Tibial nerve (tissue), 4 donors: ENCODE results near the gene MMP1. TPM values are rescaled to one million over a fixed set of nuclear protein-coding genes. Genes with fewer than 3 reads are reported as not detected.

Experiments
- DNase-seq, 2 donors: peaks; one replicate each; pipeline ENCODE4 v3.0.0-alpha.2; 2019; ENCODE audit warnings: low spot score in 2 of 2
- H3K27ac ChIP-seq, 4 donors: fragments of 200-600 bp; sonication (generic) in 3 of 4; one replicate each; pipeline ENCODE4 v1.5.1; 2017 to 2019; ENCODE audit warnings: mild to moderate bottlenecking in 1 of 4
- H3K27me3 ChIP-seq, 2 donors: fragments of 200-600 bp; sonication (generic) in 1 of 2; one replicate each; pipeline versions ENCODE4 v1.5.1 to v1.6.0; 2017 to 2019
- H3K36me3 ChIP-seq, 3 donors: fragments of 200-600 bp; sonication (generic); one replicate each; pipeline ENCODE4 v1.5.1; 2018 to 2019
- H3K4me1 ChIP-seq, 4 donors: fragments of 200-600 bp; sonication (generic) in 3 of 4; one replicate each; pipeline ENCODE4 v1.5.1; 2017 to 2019
- H3K4me3 ChIP-seq, 4 donors: fragments of 200-600 bp; sonication (generic) in 3 of 4; one replicate each; pipeline ENCODE4 v1.5.1; 2017 to 2019; ENCODE audit warnings: mild to moderate bottlenecking in 1 of 4, moderate library complexity in 1 of 4
- H3K9me3 ChIP-seq, 4 donors: fragments of 200-600 bp; sonication (generic) in 3 of 4; one replicate each; pipeline ENCODE4 v1.5.1; 2017 to 2019
- EP300 ChIP-seq, 2 donors: sonication (generic); formaldehyde crosslinking; IDR thresholded peaks; one replicate each; pipeline ENCODE4 v1.6.1; 2017; ENCODE audit warnings: antibody characterized with exemption in 2 of 2, mild to moderate bottlenecking in 1 of 2
- POLR2A ChIP-seq, 2 donors: fragments of 450-650 bp; IDR thresholded peaks; one replicate each; pipeline ENCODE4 v1.6.1; 2017; ENCODE audit warnings: antibody characterized with exemption in 2 of 2, mild to moderate bottlenecking in 2 of 2, moderate library complexity in 2 of 2
- WGBS, 2 donors: methylation state at CpG; one replicate each; pipeline ENCODE4 v1.1.5; 2018; 5-methylcytosine and 5-hydroxymethylcytosine counted together
- total RNA-seq, 4 donors: library from RNA; depleted of rRNA; stranded (reverse); fragments of >200 nt; gene quantifications; one replicate each; pipeline ENCODE4 v1.1.0, GENCODE V29; 2016
- TF ChIP-seq, protein P1 (sequence below), 5 experiments: fragments of 200-600 bp in 3 of 5; fragments of 450-650 bp in 2 of 5; sonication (generic) in 3 of 5; IDR thresholded peaks; one replicate each; pipeline ENCODE4 v1.5.1; 2016 to 2019; ENCODE audit warnings: antibody characterized with exemption in 5 of 5, mild to moderate bottlenecking in 3 of 5, moderate library complexity in 2 of 5

The MMP1 gene
- total RNA-seq, 4 donors from 2014 or later = not detected

DNA sequence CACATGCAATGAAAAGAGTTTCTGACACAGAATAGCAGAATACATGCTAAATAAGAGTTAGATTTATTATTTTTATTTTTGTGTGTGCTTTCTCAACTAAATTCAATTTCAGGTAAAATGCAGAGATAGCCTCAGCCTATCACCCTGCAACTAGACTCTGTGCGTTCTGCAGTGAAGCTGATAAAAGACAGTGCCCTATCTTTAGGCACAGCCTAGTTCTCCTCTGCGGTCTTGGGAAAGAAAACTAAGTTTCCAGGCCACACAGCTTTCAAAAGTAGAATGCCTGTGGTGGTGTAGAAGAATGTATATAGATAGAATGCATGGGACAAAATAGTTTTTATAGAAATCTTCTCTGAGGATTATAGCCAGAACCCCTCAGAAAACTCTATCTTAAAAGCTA is 12.0 kb upstream of the MMP1 start:
- H3K4me1 ChIP-seq = no peaks in the 10 kb centered on the region
- H3K27ac ChIP-seq = no peak overlapping the region
- TF ChIP-seq, protein P1, sequence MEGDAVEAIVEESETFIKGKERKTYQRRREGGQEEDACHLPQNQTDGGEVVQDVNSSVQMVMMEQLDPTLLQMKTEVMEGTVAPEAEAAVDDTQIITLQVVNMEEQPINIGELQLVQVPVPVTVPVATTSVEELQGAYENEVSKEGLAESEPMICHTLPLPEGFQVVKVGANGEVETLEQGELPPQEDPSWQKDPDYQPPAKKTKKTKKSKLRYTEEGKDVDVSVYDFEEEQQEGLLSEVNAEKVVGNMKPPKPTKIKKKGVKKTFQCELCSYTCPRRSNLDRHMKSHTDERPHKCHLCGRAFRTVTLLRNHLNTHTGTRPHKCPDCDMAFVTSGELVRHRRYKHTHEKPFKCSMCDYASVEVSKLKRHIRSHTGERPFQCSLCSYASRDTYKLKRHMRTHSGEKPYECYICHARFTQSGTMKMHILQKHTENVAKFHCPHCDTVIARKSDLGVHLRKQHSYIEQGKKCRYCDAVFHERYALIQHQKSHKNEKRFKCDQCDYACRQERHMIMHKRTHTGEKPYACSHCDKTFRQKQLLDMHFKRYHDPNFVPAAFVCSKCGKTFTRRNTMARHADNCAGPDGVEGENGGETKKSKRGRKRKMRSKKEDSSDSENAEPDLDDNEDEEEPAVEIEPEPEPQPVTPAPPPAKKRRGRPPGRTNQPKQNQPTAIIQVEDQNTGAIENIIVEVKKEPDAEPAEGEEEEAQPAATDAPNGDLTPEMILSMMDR (IDR thresholded peaks at IDR 0.05) = no peak
- TF ChIP-seq EP300 (IDR thresholded peaks at IDR 0.05) (no peak), POLR2A (IDR thresholded peaks at IDR 0.05) (no peak)
- 82 to 85% methylated on average over 2 of the region's 2 CpGs for whole genome bisulfite sequencing, 2 donors
- H3K9me3 ChIP-seq = peaks cover 0 to 4% (median 0%) of the 10 kb centered on the region in 4 donors
- H3K36me3 ChIP-seq = no peaks in the 10 kb centered on the region
- no peak for DNase-seq
- H3K4me3 ChIP-seq = no peak overlapping the region
- H3K27me3 ChIP-seq = no peaks in the 10 kb centered on the region

DNA sequence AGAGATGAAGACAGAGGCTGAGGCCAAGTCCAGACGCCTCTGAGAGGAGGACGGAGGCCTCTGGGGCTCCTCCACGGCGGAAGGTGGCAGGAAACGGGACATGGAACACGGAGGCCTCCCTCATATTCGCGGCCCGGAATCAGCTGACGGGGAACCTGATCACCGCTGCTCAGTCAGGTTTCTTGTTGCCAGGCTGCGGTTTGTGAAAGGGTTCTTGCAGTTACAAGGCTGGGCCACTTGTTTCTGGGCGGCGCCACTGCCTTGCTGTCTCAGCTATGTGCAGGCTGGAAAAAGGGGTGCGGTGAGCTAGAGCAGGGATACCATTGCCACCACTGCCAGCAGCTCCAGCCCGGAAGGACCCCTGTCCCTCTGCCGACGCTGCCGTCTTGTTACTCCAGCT is 10.0 kb upstream of the MMP1 start:
- TF ChIP-seq, protein P1 (IDR thresholded peaks at IDR 0.05) = no peak
- TF ChIP-seq EP300 (IDR thresholded peaks at IDR 0.05) (no peak), POLR2A (IDR thresholded peaks at IDR 0.05) (no peak)
- H3K4me1 ChIP-seq = no peaks in the 10 kb centered on the region
- H3K9me3 ChIP-seq = no peaks in the 10 kb centered on the region
- no peaks in the 10 kb centered on the region for H3K27me3 ChIP-seq
- H3K36me3 ChIP-seq = no peaks in the 10 kb centered on the region
- no peak overlapping the region for H3K27ac ChIP-seq
- WGBS, 2 donors = 46 to 66% methylated on average over 18 to 19 of the region's 19 CpGs
- no peak for DNase-seq
- H3K4me3 ChIP-seq = no peak overlapping the region

DNA sequence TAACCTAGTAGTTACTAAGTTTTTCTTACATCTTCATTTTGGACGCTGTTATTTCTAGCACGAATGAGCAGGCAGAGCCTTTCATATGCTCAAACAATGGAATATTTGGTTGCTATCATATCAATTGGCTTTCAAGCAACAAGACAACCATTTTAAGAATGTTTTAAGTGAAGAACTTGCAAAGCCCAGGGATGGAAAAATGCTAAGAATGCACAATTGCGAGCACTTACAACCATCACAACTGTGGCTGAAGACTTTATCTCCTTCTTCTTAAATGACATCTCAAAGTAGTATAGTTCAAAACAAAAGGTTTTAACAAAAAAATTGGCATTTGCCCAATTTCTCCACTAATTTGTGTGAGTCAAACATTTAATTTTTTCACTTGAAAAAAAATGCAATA is 8.3 kb upstream of the MMP1 start:
- H3K36me3 ChIP-seq = no peaks in the 10 kb centered on the region
- no peaks in the 10 kb centered on the region for H3K27me3 ChIP-seq
- no peaks in the 10 kb centered on the region for H3K9me3 ChIP-seq
- no peak overlapping the region for H3K27ac ChIP-seq
- 43 to 50% methylated on average over 3 of the region's 3 CpGs for WGBS, 2 donors
- no peaks in the 10 kb centered on the region for H3K4me1 ChIP-seq
- TF ChIP-seq, protein P1 (IDR thresholded peaks at IDR 0.05) = no peak
- no peak for TF ChIP-seq EP300 (IDR thresholded peaks at IDR 0.05)
- TF ChIP-seq POLR2A (IDR thresholded peaks at IDR 0.05) = no peak
- H3K4me3 ChIP-seq = no peak overlapping the region
- no peak for DNase-seq

DNA sequence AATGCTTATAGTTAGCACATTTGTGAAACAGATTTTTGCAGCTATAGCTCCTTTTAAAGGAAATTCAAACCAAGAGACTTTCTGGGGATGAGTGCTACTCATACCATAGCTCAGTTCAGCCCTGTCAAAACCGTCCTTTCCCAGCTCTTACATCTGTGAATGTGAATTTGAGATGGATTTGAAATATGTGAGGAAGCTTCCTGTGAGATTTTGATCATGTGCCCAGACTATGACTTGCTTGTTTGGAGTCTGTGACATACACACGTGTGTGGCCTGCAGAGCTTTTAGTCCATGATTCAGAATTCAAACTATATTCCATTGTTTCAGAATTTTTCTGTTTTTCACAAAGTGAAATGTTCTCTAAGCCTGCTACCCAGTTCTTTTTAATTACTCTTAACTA is 4.4 kb upstream of the MMP1 start:
- TF ChIP-seq EP300 (IDR thresholded peaks at IDR 0.05) (no peak), POLR2A (IDR thresholded peaks at IDR 0.05) (no peak)
- TF ChIP-seq, protein P1 (IDR thresholded peaks at IDR 0.05) = no peak
- Histone ChIP-seq H3K36me3 (no peaks in the 10 kb centered on the region), H3K27me3 (no peaks in the 10 kb centered on the region), H3K4me1 (no peaks in the 10 kb centered on the region), H3K4me3 (no peak overlapping the region), H3K27ac (no peak overlapping the region), H3K9me3 (no peaks in the 10 kb centered on the region)
- 32 to 33% methylated on average over 2 of the region's 2 CpGs for WGBS, 2 donors
- DNase-seq = no peak

DNA sequence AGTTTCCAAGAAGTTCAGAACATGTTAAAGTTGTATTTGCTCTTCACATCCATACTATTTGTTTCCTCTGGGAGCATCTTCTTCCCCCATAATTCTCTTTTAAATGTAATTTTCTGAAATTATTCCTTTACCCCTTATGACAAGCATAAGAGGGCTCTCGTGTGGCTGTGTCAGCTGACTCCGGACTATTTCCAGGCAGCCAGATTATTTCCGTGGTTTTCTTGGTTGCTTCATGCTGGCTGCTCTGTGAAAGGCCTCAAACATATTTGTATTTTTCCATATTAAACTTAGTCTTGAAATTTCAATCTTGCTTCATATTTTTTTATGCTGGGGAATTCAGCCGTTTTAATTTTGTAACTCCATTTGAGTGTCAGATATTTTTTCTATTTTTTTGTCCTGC is 2.8 kb upstream of the MMP1 start:
- no peaks in the 10 kb centered on the region for H3K9me3 ChIP-seq
- H3K27me3 ChIP-seq = no peaks in the 10 kb centered on the region
- DNase-seq = no peak
- H3K36me3 ChIP-seq = no peaks in the 10 kb centered on the region
- no peak overlapping the region for H3K4me3 ChIP-seq
- no peak for TF ChIP-seq POLR2A (IDR thresholded peaks at IDR 0.05)
- 73 to 75% methylated on average over 4 of the region's 4 CpGs for WGBS, 2 donors
- no peaks in the 10 kb centered on the region for H3K4me1 ChIP-seq
- H3K27ac ChIP-seq = no peak overlapping the region
